Measurements from ENCODE around the gene SCLT1.
A peak's percentile ranks its signal among the peaks of the same experiment; 100 is the strongest.

The SCLT1 gene

GRCh38 chr4:128869776-128870509, 223.4 kb downstream of the SCLT1 start:
- no peak for DNase-seq (ENCODE audit: low spot score)

- DNase-seq (ENCODE audit: low spot score), result no peak
Observed at GRCh38 chr4:128868758-128869157, 224.6 kb downstream of the SCLT1 start.

- no peak for DNase-seq (ENCODE audit: low spot score)
Observed at GRCh38 chr4:128866691-128867090, 226.6 kb downstream of the SCLT1 start.

- peak; percentile 17 for DNase-seq (ENCODE audit: low spot score)
Observed at GRCh38 chr4:128866269-128866668, 227.1 kb downstream of the SCLT1 start.

GRCh38 chr4:128865132-128865531, 228.2 kb downstream of the SCLT1 start:
- no peak for DNase-seq (ENCODE audit: low spot score)

DNA sequence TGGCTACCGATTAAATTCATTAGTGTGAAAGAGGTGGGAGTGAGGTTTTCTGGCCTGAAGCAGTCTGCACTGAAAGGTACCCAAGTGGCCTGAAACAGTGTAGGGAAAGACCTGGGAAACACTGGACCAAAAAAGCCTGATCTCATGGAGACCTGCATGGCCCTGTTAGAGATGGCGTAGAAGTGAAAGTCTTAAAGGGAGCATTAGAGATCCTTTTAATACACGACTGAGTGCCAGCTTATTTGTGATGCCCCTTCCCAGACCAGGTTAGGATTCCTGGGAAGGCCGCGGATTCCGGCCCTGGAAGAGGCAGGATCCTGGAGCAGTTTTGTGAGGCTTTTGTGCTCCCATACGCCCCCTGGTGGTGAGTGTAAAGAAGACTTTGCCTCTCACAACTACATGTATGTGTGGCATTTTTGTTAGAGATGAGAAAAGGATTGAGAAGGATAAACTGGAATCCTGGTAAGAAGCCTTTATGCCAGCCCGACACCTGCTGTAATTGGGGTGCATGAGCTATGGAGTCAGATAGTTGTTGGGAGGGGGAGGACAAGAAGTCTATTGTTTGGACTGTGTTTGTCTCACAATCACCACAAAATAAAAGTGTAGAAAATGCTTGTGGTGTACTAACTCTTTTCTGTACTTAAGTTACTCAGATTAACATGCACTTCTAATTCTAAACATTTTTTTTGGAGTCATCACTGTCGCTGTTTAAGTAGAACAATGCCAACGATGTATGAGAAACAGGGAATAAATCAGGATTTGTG, 229.8 kb downstream of the SCLT1 start:
- peak; percentile 69 for DNase-seq (ENCODE audit: low spot score)

DNA sequence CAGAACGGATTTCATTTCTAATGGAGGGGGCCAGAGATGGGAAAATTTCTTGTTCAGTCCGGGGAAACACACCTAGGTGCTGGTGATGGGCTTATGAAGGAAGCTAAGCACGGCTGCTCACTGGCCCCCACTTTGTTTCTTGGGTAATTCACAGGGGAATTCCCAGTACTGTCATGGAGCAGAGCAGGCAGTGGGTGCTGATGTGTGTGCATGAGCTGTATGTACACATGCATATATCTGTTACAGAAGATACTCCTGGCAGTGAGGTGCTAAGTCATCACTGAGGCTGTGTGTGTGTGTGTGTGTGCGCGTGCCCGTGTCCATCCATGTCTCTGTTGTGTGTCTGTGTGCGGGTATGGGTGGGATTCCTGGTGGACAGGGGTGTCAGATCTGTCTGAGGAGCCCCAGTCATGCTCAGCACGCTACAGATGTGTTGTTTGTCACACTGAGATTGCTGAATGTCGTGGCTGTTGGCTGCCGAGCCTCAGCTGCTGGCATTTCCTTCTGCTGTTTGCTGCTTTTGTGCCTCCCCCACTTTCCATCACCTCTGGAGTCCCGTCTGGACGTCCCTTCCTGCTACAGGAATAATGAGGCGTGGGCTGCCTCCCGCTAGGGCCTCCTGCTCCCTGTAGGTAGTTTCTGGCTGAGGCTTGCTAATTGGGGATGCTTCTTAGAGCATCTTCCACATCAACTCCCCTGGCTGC, 230.6 kb downstream of the SCLT1 start:
- peak; percentile 9 for DNase-seq (ENCODE audit: low spot score)

GRCh38 chr4:128861856-128862518, 231.4 kb downstream of the SCLT1 start:
- no peak for DNase-seq (ENCODE audit: low spot score)

DNA sequence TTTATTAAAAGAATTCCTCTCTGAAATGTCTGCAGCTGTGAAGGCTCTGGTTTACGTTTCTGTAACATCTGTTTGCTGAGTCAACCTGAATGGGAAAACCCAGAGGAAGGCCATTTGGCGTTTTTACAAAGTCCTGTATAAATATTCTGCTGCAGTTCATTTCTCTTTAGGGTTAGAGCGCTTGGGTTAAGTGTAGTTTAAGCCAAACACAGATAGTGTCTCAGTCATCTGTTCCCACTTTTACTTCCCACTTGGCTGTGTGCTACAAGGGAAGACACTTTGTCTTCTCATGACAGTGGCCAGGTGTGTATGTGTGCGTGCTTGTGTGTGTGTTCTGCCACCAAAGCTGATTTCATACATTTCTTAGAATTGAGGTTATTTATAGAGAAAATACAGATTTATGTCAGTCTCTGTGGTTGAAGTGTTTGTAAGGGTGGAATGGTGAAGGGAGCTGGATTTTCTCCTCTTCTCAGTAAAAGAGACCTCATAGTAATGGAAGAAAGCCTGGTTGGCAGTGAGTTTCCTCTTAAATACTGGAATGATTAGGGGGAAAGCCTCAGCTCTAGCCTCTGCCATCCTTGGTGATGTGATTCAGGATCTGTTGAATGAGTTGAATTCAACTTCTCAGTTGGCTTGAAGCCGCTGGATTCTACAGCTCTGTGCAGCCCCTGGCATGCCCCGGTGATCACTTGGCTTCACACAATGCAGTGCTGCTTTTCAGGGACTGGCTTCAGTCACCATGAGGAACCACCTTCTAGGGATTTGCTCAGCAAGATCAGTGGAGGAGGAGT, 233.3 kb downstream of the SCLT1 start:
- DNase-seq (ENCODE audit: low spot score), result no peak

- no peak for DNase-seq (ENCODE audit: low spot score)
Observed at GRCh38 chr4:128858879-128859671, 234.3 kb downstream of the SCLT1 start.

- DNase-seq (ENCODE audit: low spot score), result no peak
Observed at GRCh38 chr4:128856246-128856645, 237.1 kb downstream of the SCLT1 start.

DNA sequence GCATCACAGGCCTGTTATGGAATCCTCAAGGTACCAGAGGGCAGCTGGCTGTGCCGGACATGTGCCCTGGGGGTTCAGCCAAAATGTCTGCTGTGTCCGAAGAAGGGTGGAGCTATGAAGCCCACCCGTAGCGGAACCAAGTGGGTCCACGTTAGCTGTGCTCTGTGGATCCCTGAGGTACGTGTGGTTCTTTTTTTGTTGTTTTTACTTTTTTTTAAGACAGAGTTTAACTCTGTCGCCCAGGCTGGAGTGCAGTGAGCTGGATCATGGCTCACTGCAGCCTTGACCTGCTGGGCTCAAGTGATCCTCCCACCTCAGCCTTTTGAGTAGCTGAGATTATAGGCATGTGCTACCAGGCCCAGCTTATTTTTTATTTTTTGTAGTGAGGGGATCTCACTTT, 237.7 kb downstream of the SCLT1 start:
- DNase-seq (ENCODE audit: low spot score), result no peak

DNA sequence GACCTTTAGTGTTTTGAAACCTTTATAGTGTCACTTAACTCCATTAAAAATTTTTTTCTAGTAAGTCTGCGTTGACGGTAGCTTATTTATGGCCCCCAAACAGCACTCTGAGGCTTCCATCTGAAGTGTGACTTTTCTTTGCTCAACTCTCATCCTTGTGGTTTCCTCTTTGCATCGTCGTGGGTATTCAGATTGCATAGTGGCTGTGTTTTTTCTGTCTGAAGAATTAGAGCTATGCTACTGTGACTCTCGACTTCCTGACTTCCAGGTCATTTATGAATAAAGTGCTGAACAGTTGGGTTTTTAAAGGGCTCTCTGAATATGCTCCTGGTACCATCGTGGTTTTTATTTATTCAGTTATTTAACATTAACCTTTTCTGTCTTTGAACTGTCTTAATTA, 238.9 kb downstream of the SCLT1 start:
- DNase-seq (ENCODE audit: low spot score), result no peak

GRCh38 chr4:128853741-128854140, 239.6 kb downstream of the SCLT1 start:
- DNase-seq (ENCODE audit: low spot score), result no peak

GRCh38 chr4:128850252-128850651, 243.1 kb downstream of the SCLT1 start:
- DNase-seq (ENCODE audit: low spot score), result no peak

GRCh38 chr4:128848461-128848860, 244.9 kb downstream of the SCLT1 start:
- no peak for DNase-seq (ENCODE audit: low spot score)

DNA sequence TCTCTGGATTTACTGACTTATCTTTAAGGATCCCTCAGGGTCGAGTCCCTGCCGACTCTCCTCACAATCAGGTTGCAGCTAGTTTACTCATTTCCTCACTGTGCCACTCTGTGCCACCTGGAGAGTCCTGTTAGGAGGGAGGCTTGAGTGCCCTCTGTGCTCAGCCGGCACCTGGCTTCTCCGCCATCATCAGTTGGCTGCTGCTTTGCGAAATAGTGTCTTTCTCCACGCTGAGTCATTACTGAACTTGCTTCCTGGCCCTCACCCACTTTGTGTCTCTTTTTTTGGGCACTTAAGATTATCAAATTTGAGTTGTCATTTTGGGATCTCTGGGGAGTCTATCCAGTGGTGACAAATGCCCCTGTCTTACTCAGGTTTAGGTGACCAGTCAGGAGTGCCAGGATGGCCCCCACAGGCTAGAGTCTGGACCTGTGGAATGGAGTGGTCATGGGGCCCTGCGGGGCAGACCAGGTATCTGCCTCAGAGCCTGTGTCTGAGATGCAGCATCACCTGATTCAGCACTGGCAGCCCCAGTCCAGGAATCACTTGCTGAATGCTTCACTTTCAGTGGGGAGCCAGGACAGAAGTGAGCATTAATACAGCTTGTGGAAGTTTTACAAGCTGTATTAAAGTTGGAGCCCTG, 246.1 kb downstream of the SCLT1 start:
- DNase-seq (ENCODE audit: low spot score), result no peak

DNA sequence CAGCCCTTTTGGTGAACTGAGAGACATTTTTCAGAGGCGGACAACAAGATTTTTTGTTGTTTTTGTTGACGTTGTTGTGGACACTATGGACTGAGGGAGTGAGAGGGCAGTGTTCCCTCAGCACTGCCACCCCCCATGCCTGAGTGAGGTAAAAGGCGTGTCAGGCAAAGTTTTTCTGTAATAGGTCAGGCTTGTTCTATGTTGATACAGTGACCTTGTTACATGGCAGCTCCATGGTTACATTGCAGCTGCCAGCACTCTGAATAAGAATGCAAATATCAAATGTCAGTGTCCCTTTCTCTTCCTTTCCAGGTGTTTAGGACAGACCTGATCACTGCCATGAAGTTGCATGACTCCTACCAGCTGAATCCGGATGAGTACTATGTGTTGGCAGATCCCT, 247.3 kb downstream of the SCLT1 start:
- DNase-seq (ENCODE audit: low spot score), result no peak

DNA sequence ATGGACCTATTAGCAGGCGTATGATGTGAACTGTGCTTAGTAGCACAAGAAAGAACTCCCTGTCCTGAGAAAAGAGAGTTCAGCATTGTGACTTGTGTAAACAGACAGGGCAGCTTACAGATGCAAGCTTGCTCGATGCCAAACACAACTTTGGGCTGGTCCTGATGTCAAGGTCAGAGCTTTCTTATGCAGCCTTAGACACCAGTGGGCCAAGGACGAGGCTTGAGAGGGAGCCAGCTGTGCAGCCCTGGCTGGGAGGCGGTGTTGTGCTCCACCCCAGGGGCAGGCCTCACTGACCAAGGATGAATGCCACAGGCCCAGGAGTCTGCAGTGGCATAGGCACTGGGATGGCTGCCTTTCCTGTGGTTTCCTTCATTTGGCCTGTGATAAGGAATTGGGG, 248.4 kb downstream of the SCLT1 start:
- DNase-seq (ENCODE audit: low spot score), result no peak

DNA sequence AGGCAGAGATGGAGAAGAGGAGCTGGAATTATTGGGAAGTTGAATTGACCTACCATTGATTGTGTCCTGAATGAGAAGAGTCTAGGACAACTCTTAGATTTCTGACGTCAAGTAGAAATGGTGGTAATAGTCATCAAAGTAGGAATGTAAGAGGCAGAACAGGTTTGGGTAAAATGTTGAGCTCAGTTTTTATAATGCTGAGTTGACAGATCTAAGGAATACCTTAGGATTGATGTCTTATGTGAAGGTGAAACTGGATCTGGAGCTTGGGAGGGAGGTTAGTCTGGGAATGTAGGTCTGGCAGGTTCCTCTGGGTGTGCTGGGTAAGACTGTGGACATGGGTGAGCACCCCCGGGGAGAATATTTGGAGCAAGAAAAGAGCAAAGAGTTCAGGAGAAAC, 251.9 kb downstream of the SCLT1 start:
- DNase-seq (ENCODE audit: low spot score), result no peak

All from NAMALWA (cell line).